Neural cell (in vitro differentiated cells): Measurements from ENCODE around the gene MGAT5.

Experiments
- EP300 ChIP-seq: fragments of 450-650 bp; conservative IDR thresholded peaks from 2 replicates; pipeline ENCODE4 v1.6.1; 2014; ENCODE audit warnings: antibody characterized with exemption, mild to moderate bottlenecking, moderate library complexity; ENCODE audit not compliant: poor library complexity, severe bottlenecking
- EZH2 ChIP-seq: fragments of 200-600, 300-800 bp; shearing (Covaris generic), sonication (generic); IDR thresholded peaks from 2 replicates; pipeline ENCODE4 v1.6.1; 2014; ENCODE audit warnings: antibody characterized with exemption, low read length, borderline replicate concordance, mild to moderate bottlenecking; ENCODE audit not compliant: insufficient read depth, poor library complexity, severe bottlenecking
- MXI1 ChIP-seq: fragments of 450-650 bp; conservative IDR thresholded peaks from 2 replicates; pipeline ENCODE4 v1.6.1; 2014; ENCODE audit warnings: antibody characterized with exemption, mild to moderate bottlenecking; ENCODE audit not compliant: poor library complexity, severe bottlenecking
- POLR2AphosphoS5 ChIP-seq: IDR thresholded peaks from 2 replicates; pipeline ENCODE4 v1.6.1; 2012
- RAD21 ChIP-seq: fragments of 450-650 bp; conservative IDR thresholded peaks from 2 replicates; pipeline ENCODE4 v1.6.1; 2014; ENCODE audit warnings: antibody characterized with exemption, mild to moderate bottlenecking, moderate library complexity
- REST ChIP-seq: IDR thresholded peaks from 2 replicates; pipeline ENCODE4 v1.6.1; 2012; ENCODE audit warnings: borderline replicate concordance
- SMC3 ChIP-seq: fragments of 450-650 bp; conservative IDR thresholded peaks from 2 replicates; pipeline ENCODE4 v1.6.1; 2014; ENCODE audit warnings: antibody characterized with exemption, mild to moderate bottlenecking, moderate library complexity; ENCODE audit not compliant: poor library complexity
- TAF1 ChIP-seq: IDR thresholded peaks from 2 replicates; pipeline ENCODE4 v1.6.1; 2012; ENCODE audit warnings: low read depth
- TF ChIP-seq, protein P1 (sequence below): fragments of 450-650 bp; IDR thresholded peaks from 2 replicates; pipeline ENCODE4 v1.5.1; 2014; ENCODE audit warnings: antibody characterized with exemption, mild to moderate bottlenecking, moderate library complexity; ENCODE audit not compliant: poor library complexity, severe bottlenecking

DNA sequence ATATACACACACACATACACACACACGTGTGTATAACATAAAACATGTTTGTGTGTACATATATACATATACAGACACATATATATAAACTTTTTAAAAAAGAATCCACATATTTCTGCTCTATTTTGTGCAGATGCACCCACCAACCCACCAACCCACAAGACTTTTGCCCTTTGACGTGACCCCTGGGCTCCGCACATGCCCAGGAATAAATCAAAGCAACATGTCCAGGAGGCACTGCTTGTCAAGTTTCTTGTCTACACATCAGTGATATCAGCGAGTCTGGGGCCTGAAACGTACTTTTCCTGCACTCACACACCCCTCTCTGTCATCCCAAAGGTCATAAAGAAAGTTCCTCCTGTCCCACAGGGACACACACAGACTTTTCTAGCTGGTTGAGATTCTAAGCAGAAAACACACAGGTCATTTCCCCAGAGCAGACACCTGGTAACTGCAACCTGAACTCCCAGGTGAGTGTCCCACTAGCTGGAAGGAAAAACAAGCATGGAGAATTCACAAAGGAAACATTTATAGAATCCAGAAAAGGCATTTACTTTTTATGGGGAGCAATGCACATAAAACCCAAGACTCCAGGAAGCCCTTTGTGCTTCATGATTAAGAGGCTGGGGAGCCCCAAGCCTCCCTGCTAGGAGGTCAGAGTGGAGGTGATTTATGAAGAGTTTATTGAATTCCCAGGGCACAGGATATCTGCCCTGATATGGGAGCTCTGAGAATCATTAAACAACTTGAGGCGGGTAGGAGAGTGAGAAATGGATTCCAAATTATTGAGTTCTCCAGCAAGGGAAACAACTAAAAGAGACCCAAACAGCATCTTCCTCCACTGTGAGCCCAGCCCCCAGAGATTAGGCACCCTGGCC is 211.6 kb downstream of the MGAT5 start:
- no peak for TF ChIP-seq EZH2
- TF ChIP-seq, protein P1, sequence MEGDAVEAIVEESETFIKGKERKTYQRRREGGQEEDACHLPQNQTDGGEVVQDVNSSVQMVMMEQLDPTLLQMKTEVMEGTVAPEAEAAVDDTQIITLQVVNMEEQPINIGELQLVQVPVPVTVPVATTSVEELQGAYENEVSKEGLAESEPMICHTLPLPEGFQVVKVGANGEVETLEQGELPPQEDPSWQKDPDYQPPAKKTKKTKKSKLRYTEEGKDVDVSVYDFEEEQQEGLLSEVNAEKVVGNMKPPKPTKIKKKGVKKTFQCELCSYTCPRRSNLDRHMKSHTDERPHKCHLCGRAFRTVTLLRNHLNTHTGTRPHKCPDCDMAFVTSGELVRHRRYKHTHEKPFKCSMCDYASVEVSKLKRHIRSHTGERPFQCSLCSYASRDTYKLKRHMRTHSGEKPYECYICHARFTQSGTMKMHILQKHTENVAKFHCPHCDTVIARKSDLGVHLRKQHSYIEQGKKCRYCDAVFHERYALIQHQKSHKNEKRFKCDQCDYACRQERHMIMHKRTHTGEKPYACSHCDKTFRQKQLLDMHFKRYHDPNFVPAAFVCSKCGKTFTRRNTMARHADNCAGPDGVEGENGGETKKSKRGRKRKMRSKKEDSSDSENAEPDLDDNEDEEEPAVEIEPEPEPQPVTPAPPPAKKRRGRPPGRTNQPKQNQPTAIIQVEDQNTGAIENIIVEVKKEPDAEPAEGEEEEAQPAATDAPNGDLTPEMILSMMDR, result no peak
- no peak for TF ChIP-seq EP300
- TF ChIP-seq RAD21, result no peak
- TF ChIP-seq POLR2AphosphoS5, result no peak
- no peak for TF ChIP-seq REST
- TF ChIP-seq SMC3, result no peak
- no peak for TF ChIP-seq TAF1
- TF ChIP-seq MXI1, result no peak
